Erythroblast (primary cell): ENCODE results near the gene NFATC1.

Source experiments
- DNase-seq, 2 experiments: peaks; one replicate each; lab custom pipeline; 2025; lab: John Stamatoyannopoulos, UW
- GATA1 ChIP-seq: IDR thresholded peaks from 2 replicates; pipeline ENCODE4 v1.6.1; 2011; ENCODE audit warnings: low read depth, mild to moderate bottlenecking, control low read depth, low read length, moderate library complexity
- POLR2A ChIP-seq: IDR thresholded peaks from 2 replicates; pipeline ENCODE4 v1.6.1; 2011; ENCODE audit warnings: mild to moderate bottlenecking, low read length

The NFATC1 gene

DNA sequence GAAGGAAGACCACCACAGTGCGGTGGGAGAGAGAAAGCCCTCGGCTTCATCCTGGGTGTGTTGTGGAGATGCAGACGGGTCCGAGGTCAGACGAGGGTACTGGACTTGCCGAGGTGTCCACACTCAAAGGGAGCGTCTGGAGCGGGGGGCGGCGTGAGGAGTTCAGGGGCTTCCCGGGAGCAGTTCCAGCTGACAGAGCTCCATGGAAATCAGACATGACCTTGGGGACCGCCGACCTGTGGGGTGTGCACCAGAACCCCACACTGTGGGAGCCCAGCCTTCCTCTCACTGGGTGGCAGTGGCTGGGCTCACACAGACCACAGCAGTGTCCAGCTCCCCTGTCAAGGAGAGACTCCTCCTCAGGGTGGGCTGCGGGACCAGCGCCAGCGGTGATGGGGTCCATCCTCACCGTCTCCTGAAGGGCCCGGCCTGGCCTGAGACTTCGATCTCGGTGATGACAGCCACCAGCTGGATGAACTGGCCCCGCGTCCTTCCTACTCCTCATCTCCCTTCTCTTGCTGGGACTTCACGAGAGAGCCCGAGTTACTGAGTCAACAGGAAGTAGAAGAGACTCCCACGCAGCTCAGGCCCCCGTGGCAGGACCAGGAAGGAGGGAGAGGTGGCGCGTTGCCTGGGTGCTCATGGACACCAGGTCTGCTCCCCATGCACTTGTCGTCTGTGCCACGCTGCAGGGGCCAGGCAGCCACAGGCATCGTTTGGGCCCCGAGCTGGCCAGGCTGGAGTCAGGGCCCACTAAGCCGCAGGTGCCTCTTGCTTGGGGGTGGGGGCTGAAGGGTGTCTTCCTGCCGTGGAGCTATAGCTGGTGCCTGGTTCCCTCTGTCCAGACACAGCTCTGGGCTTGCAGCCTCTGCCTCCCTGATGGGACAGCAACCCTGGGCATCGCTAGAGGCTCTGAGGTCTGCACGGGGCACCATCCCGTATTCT is 182.0 kb downstream of the NFATC1 start:
- TF ChIP-seq GATA1 (no peak), POLR2A (no peak)
- DNase-seq, result no peak

DNA sequence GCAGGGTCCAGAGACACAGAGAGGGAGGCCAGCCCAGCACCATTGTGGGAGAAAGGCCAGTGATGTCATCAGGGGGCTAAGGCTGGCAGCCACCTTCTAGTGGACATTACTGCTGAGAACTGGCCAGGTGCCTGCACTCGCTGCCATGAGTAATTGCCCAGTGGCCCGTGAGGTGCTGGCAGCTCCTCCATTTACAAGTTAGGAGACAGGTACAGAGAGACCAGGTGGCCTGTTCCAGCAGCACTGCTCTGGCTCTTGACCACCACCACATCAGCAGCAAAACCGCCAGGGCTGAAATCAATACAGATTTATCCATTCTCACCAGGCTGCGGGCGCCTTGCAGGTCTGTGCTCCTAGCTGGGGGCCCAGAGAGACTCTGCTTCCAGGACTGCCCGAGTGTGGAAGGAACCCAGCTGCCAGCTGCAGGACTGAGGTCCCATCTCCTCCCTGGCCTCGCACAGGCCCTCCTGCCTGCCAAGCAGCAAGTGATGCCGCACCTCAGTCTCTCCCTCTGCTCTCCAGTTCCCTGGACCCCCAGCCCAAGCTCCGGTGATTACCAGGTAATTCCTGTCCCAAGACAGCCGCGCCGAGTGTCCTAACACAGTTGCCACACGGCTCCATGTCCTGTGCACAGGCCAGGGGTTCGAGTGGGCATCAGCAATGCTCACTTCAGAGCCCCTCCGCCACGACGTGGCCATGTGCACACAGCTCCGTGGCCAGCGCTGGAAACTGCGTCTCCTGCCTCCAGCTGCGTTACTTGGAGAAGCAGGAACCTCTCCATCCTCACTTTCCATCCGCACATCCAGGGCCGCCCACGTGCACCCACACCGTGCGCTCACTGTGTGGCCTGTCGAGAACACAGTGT is 182.9 kb downstream of the NFATC1 start:
- TF ChIP-seq POLR2A (no peak), GATA1 (no peak)
- no peak for DNase-seq
